Measurements from ENCODE around the gene ACTMAP.

Gene ACTMAP

DNA sequence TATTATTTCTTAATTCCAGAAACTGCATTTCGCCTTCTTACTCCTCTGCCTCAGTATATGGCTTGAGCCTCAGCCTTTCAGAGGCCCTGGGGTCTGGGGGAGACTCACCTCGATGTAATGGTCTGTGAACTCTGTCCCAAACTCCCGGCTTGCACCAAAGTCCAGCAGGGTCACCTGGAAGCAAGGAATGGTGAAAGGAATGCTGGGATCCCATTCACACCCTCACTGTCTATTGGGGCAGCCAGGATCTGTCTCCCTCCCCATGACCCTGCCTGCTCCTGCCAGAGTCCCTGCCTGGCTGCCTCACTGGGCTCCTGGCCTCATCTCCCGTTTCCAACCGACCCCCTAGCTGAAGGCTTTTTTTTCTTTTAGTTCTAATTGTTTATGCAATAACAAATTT lies 54.4 kb downstream of the ACTMAP start:
- H3K9me3 Mint-ChIP-seq: no peaks in the 10 kb centered on the region
- no peak overlapping the region for H3K27ac Mint-ChIP-seq
- no peaks in the 10 kb centered on the region for H3K27me3 Mint-ChIP-seq (ENCODE audit: low read depth)
- H3K4me1 Mint-ChIP-seq: peaks cover 17% of the 10 kb centered on the region
- H3K36me3 Mint-ChIP-seq (ENCODE audit: low read depth): peaks cover 28% of the 10 kb centered on the region
- TF ChIP-seq, protein P1, sequence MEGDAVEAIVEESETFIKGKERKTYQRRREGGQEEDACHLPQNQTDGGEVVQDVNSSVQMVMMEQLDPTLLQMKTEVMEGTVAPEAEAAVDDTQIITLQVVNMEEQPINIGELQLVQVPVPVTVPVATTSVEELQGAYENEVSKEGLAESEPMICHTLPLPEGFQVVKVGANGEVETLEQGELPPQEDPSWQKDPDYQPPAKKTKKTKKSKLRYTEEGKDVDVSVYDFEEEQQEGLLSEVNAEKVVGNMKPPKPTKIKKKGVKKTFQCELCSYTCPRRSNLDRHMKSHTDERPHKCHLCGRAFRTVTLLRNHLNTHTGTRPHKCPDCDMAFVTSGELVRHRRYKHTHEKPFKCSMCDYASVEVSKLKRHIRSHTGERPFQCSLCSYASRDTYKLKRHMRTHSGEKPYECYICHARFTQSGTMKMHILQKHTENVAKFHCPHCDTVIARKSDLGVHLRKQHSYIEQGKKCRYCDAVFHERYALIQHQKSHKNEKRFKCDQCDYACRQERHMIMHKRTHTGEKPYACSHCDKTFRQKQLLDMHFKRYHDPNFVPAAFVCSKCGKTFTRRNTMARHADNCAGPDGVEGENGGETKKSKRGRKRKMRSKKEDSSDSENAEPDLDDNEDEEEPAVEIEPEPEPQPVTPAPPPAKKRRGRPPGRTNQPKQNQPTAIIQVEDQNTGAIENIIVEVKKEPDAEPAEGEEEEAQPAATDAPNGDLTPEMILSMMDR (IDR thresholded peaks at IDR 0.05; ENCODE audit: unreplicated experiment in 3 of 3): no peak
- H3K4me3 Mint-ChIP-seq: no peak overlapping the region

DNA sequence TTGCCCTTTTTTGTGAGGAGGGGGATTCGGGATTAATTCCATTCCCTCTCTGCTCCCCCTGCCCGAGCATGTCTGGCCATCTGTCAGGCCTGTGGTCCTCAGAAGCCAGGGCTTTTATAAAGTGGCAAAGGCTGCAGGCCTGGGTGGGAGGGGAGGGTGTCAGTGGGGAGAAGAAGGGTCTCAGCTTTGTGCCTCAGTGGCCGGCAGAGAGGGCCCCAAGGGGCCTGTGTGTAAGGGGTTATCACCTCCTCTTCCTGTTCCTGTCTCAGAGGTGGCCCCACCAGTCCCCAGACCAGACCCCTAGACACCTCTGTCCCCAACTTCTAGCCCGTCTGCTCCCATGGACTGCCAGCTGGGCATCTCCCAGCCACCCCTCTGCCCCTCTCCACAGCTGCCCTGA lies 56.4 kb downstream of the ACTMAP start:
- H3K27me3 Mint-ChIP-seq (ENCODE audit: low read depth): no peaks in the 10 kb centered on the region
- H3K27ac Mint-ChIP-seq: no peak overlapping the region
- H3K4me1 Mint-ChIP-seq: peaks cover 21% of the 10 kb centered on the region
- no peaks in the 10 kb centered on the region for H3K9me3 Mint-ChIP-seq
- H3K4me3 Mint-ChIP-seq: peak overlapping the region in 1 of 3 experiments; percentile 29
- peaks cover 19% of the 10 kb centered on the region for H3K36me3 Mint-ChIP-seq (ENCODE audit: low read depth)
- TF ChIP-seq, protein P1 (IDR thresholded peaks at IDR 0.05; ENCODE audit: unreplicated experiment in 3 of 3): no peak

DNA sequence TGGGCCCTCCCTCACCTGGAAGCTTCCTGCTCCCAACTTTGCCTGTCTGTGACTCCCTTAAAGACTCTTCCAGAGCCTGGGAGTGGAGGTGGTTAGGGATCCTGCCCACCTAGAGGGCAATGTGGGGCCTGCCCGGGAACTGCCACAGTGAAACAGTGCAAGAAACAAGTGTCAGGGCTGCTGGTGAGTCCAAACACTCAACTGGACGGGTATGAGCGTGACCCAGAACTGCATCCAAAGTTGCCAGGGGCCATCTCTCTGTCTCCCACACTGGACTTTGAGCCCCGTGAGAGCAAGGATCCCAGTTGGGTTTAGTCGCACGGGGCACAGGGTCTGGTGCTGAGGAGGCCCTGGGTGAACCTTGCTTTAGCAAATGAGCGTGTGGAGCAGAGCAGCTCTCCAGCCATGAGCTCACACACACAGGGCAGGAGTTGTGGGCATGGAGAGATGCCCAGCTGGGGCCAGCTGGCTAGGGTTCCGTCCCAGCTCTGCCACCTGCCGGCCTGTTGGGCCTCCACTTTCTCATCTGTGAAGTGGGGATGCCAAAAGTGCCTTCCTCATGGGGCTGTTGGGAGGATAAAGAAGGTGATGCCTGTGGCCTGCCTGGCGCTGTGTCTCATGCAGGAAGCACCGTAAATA lies 57.0 kb downstream of the ACTMAP start:
- H3K4me1 Mint-ChIP-seq: peaks cover 21% of the 10 kb centered on the region
- H3K4me3 Mint-ChIP-seq: peak overlapping the region in 1 of 3 experiments; percentile 29
- no peak overlapping the region for H3K27ac Mint-ChIP-seq
- H3K9me3 Mint-ChIP-seq: no peaks in the 10 kb centered on the region
- TF ChIP-seq, protein P1 (IDR thresholded peaks at IDR 0.05; ENCODE audit: unreplicated experiment in 3 of 3): no peak
- H3K36me3 Mint-ChIP-seq (ENCODE audit: low read depth): peaks cover 17% of the 10 kb centered on the region
- no peaks in the 10 kb centered on the region for H3K27me3 Mint-ChIP-seq (ENCODE audit: low read depth)

DNA sequence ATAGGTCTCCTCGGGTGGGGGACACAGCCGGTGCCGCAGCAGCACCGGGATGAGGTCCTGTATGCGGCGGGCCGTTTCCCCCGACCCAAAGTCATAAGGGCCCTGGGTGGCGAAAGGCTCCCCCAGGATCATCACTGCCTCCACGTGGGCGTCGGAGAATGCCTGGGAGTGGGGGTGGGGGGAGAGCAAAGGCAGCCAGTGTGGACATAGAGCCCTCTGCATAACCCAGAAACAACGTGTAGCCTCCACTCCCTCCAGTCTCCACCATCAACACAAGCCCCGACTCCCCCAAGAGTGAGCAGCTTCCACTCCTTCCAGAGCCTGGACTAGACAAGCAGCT lies 58.1 kb downstream of the ACTMAP start:
- TF ChIP-seq, protein P1 (IDR thresholded peaks at IDR 0.05; ENCODE audit: unreplicated experiment in 3 of 3): no peak

DNA sequence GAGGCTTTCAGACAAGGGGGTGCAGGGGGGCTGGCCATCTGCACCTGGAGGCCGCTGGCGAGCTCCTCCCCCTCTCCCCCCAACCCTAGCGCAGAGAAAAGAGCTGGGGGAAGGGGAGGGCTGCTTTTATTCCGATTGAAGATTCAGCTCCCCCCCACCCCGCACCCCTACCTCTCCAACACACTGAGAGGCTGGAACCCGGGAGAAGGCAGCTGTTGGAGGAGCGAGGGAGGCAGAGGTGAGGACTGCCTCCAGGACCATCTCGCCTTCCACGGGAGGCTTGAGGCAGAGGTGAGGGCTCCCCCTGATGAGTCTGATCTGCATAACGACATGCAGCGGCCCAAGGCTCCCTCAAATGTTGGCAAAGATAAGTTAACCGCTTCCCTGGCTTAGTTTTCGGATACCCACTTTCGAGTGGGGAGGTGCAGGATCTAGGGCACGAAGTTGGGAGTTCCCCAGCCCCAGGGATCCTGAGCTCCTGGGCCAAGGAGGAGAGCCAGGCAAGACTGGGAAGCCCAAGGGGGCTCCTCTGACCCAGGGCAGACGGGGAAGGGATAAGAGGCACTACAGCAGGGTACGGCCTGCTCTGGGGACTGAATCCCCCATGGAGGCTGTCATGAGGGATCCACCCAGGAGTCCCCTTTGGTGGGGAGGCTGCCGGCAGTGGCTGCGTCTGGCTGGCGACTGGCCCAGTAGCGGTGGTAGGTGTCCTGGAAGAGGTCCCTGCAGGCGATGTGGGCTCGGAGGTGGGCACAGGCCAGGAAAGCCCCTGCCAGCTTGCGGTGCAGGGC lies 58.7 kb downstream of the ACTMAP start:
- peaks cover 10% of the 10 kb centered on the region for H3K36me3 Mint-ChIP-seq (ENCODE audit: low read depth)
- no peaks in the 10 kb centered on the region for H3K9me3 Mint-ChIP-seq
- TF ChIP-seq, protein P1 (IDR thresholded peaks at IDR 0.05; ENCODE audit: unreplicated experiment in 3 of 3): no peak
- no peaks in the 10 kb centered on the region for H3K27me3 Mint-ChIP-seq (ENCODE audit: low read depth)
- peak overlapping the region; percentile 76 to 98 (median 96) for H3K27ac Mint-ChIP-seq
- H3K4me1 Mint-ChIP-seq: peaks cover 21% of the 10 kb centered on the region
- peak overlapping the region; percentile 41 to 93 (median 54) for H3K4me3 Mint-ChIP-seq

More for the DNA sequence above, 58.1 kb downstream of the ACTMAP start:
- Mint-ChIP-seq H3K4me1 (peaks cover 21% of the 10 kb centered on the region), H3K4me3 (peak overlapping the region; percentile 34 to 51 (median 47)), H3K36me3 (ENCODE audit: low read depth) (peaks cover 14% of the 10 kb centered on the region), H3K27ac (peak overlapping the region; percentile 14 to 98 (median 31)), H3K27me3 (ENCODE audit: low read depth) (no peaks in the 10 kb centered on the region), H3K9me3 (no peaks in the 10 kb centered on the region)
